ENCODE results near the gene MRPL41.
"Not testable (repeated sequence)": the region's sequence is repeated elsewhere in the genome, so short reads cannot be mapped to it uniquely, and the experiment has no call there.

- not testable (repeated sequence) for TF ChIP-seq CTCF (IDR thresholded peaks at IDR 0.05; ENCODE audit: low read depth, low read length); EZH2phosphoT487 (IDR thresholded peaks at IDR 0.05; ENCODE audit: low read depth)
Observed at GRCh38 chr9:137536594-137537131, 15.0 kb upstream of the MRPL41 start.
